ENCODE data around the gene PHACTR1. TPM values are rescaled to one million over a fixed set of nuclear protein-coding genes. Genes with fewer than 3 reads are reported as not detected.

Gene PHACTR1
- total RNA-seq, 1 donor from 2014 or later: 2.2 TPM

DNA sequence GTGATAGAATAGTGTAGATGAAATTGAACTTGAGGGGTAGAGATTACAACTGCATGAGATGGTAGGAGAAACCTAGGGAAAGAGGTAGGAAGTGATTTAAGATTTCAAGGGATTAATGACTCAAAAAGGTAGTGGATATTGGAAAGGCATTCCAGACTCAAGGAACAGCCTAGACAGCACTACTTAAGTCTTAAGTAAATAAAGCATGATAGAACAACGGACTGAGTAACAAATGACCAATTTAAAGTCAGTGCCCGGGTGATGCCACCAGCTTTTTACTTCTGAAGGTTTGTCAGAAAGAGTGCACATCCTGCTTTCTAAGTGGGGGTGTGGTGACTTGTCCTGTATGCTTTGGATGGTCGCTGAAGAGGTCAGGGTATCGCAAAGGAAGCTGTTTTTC, 81.8 kb downstream of the PHACTR1 start:
- no peaks in the 10 kb centered on the region for H3K27me3 ChIP-seq (ENCODE audit: control insufficient read depth, insufficient read depth, low read length)
- H3K36me3 ChIP-seq (ENCODE audit: control insufficient read depth, insufficient read depth, low read length): no peaks in the 10 kb centered on the region
- H3K4me3 ChIP-seq (ENCODE audit: low read depth, low read length): no peak overlapping the region
- no peak for DNase-seq (ENCODE audit: low read depth)
- TF ChIP-seq, protein P1, sequence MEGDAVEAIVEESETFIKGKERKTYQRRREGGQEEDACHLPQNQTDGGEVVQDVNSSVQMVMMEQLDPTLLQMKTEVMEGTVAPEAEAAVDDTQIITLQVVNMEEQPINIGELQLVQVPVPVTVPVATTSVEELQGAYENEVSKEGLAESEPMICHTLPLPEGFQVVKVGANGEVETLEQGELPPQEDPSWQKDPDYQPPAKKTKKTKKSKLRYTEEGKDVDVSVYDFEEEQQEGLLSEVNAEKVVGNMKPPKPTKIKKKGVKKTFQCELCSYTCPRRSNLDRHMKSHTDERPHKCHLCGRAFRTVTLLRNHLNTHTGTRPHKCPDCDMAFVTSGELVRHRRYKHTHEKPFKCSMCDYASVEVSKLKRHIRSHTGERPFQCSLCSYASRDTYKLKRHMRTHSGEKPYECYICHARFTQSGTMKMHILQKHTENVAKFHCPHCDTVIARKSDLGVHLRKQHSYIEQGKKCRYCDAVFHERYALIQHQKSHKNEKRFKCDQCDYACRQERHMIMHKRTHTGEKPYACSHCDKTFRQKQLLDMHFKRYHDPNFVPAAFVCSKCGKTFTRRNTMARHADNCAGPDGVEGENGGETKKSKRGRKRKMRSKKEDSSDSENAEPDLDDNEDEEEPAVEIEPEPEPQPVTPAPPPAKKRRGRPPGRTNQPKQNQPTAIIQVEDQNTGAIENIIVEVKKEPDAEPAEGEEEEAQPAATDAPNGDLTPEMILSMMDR (IDR thresholded peaks at IDR 0.05; ENCODE audit: insufficient read depth, low read length, poor library complexity, severe bottlenecking): no peak

DNA sequence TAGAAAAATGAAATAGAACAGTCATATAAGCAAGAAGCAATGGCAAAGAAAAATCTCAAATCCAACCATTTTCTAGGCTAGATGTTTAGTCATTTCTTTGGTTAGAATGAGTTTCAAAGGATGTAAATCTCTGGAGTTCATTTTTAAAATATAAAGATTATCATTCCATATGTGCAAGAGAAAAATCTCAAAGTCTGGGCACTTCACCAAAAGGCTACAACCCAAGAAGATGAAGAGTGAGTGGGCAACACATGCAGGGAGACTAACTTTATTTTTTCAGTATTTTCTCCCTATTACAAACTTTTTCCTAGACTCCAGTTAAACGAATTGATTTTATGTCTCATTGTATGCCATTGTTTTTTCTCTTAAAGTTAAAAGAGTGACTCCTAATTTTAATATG, 83.6 kb downstream of the PHACTR1 start:
- Histone ChIP-seq H3K36me3 (ENCODE audit: control insufficient read depth, insufficient read depth, low read length) (no peaks in the 10 kb centered on the region), H3K27me3 (ENCODE audit: control insufficient read depth, insufficient read depth, low read length) (no peaks in the 10 kb centered on the region), H3K4me3 (ENCODE audit: low read depth, low read length) (no peak overlapping the region)
- no peak for DNase-seq (ENCODE audit: low read depth)
- TF ChIP-seq, protein P1 (IDR thresholded peaks at IDR 0.05; ENCODE audit: insufficient read depth, low read length, poor library complexity, severe bottlenecking): no peak

DNA sequence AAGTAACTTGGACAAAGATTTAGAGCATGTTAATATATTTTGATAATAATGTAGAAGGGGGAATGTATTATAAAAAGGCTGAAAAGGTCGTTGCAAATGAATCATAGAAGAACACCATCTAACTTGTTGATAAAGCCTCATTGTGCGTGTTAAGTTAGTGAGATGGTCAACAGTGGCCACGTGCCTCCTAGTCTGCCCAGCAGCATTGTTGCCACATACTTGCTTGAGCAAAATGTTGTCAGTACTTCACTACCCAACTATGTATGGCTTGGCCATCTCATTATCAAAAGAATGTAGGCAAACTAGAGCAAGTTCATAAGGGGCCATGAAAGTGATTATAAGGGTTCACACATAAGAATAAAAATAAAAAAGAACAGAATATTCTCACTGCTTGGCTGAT, 84.6 kb downstream of the PHACTR1 start:
- no peak for DNase-seq (ENCODE audit: low read depth)
- Histone ChIP-seq H3K27me3 (ENCODE audit: control insufficient read depth, insufficient read depth, low read length) (no peaks in the 10 kb centered on the region), H3K4me3 (ENCODE audit: low read depth, low read length) (no peak overlapping the region), H3K36me3 (ENCODE audit: control insufficient read depth, insufficient read depth, low read length) (no peaks in the 10 kb centered on the region)
- TF ChIP-seq, protein P1 (IDR thresholded peaks at IDR 0.05; ENCODE audit: insufficient read depth, low read length, poor library complexity, severe bottlenecking): no peak

DNA sequence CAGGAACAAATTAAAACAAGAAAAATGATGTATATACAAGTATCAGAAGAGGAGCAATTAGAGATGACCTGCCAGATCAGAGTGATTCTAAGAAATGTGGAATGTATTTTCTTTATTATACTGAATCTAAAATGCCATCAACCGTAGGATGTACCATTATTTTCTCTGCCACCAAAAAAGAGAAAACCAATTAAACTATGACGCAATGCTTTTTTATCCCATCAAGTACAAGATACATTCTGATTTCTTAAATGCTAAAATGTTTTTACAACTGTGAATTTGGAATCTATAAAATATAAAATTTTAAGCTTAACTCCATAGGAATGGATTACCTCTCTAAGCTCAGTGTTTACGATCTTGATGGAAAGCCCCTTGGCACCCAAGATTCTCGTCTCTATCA, 85.9 kb downstream of the PHACTR1 start:
- DNase-seq (ENCODE audit: low read depth): no peak
- Histone ChIP-seq H3K36me3 (ENCODE audit: control insufficient read depth, insufficient read depth, low read length) (no peaks in the 10 kb centered on the region), H3K27me3 (ENCODE audit: control insufficient read depth, insufficient read depth, low read length) (no peaks in the 10 kb centered on the region), H3K4me3 (ENCODE audit: low read depth, low read length) (no peak overlapping the region)
- TF ChIP-seq, protein P1 (IDR thresholded peaks at IDR 0.05; ENCODE audit: insufficient read depth, low read length, poor library complexity, severe bottlenecking): no peak

DNA sequence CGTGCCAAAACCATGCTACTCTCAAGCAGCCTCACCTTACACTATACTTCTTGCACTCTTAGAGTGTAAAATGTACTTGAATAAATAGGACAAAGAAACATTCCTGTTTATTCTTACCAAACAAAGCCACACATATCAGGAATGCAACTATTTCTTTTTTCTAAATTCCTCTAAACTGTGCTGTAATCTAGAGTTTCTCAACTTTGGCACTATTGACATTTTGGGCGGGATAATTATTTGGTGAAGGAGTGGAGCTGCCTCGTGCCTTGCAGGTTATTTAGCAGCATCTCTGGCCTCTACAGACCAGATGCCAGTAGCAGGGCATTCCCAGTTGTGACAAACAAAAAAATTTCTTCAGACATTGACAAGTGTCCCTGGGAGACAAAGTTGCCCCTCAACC, 86.9 kb downstream of the PHACTR1 start:
- no peaks in the 10 kb centered on the region for H3K36me3 ChIP-seq (ENCODE audit: control insufficient read depth, insufficient read depth, low read length)
- TF ChIP-seq, protein P1 (IDR thresholded peaks at IDR 0.05; ENCODE audit: insufficient read depth, low read length, poor library complexity, severe bottlenecking): no peak
- DNase-seq (ENCODE audit: low read depth): no peak
- H3K27me3 ChIP-seq (ENCODE audit: control insufficient read depth, insufficient read depth, low read length): no peaks in the 10 kb centered on the region
- H3K4me3 ChIP-seq (ENCODE audit: low read depth, low read length): no peak overlapping the region

DNA sequence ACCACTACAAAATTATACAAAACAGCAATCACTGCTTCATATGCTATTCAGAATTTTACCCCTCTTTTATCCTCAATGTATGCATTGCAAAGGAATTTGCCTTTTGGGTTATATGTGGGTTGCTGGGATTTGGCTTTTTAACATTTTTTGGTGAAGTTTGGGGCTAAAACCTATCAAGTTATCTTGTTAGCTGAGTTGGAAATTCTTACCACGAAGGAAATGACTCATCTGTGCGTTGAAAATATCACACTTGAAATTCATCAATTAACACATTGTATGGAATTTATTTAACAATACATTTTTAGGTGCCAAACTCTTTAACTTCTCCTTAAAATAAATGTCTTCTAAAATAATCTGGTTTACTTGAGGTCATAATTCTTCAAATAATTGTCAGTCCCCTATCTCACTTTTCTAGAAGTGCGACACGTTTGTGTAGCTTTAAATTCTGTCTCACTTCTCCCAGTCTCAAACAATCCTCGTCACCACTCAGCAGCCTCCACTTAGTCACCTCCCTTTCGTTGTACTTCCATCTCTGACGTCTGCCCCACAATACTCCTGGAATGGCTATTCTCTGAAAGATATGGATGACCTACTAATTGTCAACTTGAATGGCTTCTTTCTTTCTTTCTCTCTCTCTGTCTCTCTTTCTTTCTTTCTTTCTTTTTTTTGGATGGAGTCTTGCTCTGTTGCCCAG, 88.5 kb downstream of the PHACTR1 start:
- DNase-seq (ENCODE audit: low read depth): no peak
- H3K27me3 ChIP-seq (ENCODE audit: control insufficient read depth, insufficient read depth, low read length): no peaks in the 10 kb centered on the region

More for the DNA sequence above, 88.5 kb downstream of the PHACTR1 start:
- Histone ChIP-seq H3K36me3 (ENCODE audit: control insufficient read depth, insufficient read depth, low read length) (no peaks in the 10 kb centered on the region), H3K4me3 (ENCODE audit: low read depth, low read length) (no peak overlapping the region)
- TF ChIP-seq, protein P1 (IDR thresholded peaks at IDR 0.05; ENCODE audit: insufficient read depth, low read length, poor library complexity, severe bottlenecking): no peak
